Stimulated activated CD8-positive, alpha-beta memory T cell treated with anti-CD3 and anti-CD28 coated beads, Interleukin-15, amount 100 ng/mL, for 1 hour (primary cell): ENCODE data around the gene SLAIN2.

Experiments used
- DNase-seq: peaks from one replicate; pipeline ENCODE4 v3.0.0-alpha.2; 2020; ENCODE audit warnings: low read depth

The SLAIN2 gene

GRCh38 chr4:48370260-48371134 lies 29.2 kb downstream of the SLAIN2 start:
- DNase-seq, result no peak

GRCh38 chr4:48372272-48372671 lies 30.9 kb downstream of the SLAIN2 start:
- no peak for DNase-seq

GRCh38 chr4:48375651-48376304 lies 34.4 kb downstream of the SLAIN2 start:
- no peak for DNase-seq

- DNase-seq, result no peak
These were observed 38.4 kb downstream of the SLAIN2 start for GRCh38 chr4:48379587-48380180.

GRCh38 chr4:48380583-48381167 lies 39.3 kb downstream of the SLAIN2 start:
- no peak for DNase-seq

- no peak for DNase-seq
These were observed 47.3 kb downstream of the SLAIN2 start for GRCh38 chr4:48388525-48389154.

- no peak for DNase-seq
These were observed 54.7 kb downstream of the SLAIN2 start for GRCh38 chr4:48396043-48396442.

GRCh38 chr4:48400416-48400815 lies 59.1 kb downstream of the SLAIN2 start:
- DNase-seq, result no peak

- DNase-seq, result no peak
These were observed 62.0 kb downstream of the SLAIN2 start for GRCh38 chr4:48403358-48403757.

- DNase-seq, result no peak
These were observed 62.5 kb downstream of the SLAIN2 start for GRCh38 chr4:48403779-48404178.

- no peak for DNase-seq
These were observed 64.6 kb downstream of the SLAIN2 start for GRCh38 chr4:48405924-48406323.

GRCh38 chr4:48409203-48409602 lies 67.9 kb downstream of the SLAIN2 start:
- no peak for DNase-seq

GRCh38 chr4:48410812-48411211 lies 69.5 kb downstream of the SLAIN2 start:
- DNase-seq, result no peak

GRCh38 chr4:48420144-48420543 lies 78.8 kb downstream of the SLAIN2 start:
- DNase-seq, result no peak

GRCh38 chr4:48421101-48421500 lies 79.8 kb downstream of the SLAIN2 start:
- DNase-seq, result no peak

- no peak for DNase-seq
These were observed 87.6 kb downstream of the SLAIN2 start for GRCh38 chr4:48428926-48429325.

GRCh38 chr4:48429709-48430474 lies 88.6 kb downstream of the SLAIN2 start:
- no peak for DNase-seq

GRCh38 chr4:48431401-48431800 lies 90.1 kb downstream of the SLAIN2 start:
- DNase-seq, result no peak

GRCh38 chr4:48432017-48432416 lies 90.7 kb downstream of the SLAIN2 start:
- DNase-seq, result no peak

GRCh38 chr4:48436318-48436717 lies 95.0 kb downstream of the SLAIN2 start:
- DNase-seq, result no peak

- DNase-seq, result no peak
These were observed 98.7 kb downstream of the SLAIN2 start for GRCh38 chr4:48439988-48440387.
